Stimulated activated memory B cell treated with anti-CD40 and anti-IgM and Interleukin-4, amounts not matched to agents 10 μg/mL and 1 μg/mL and 100 μg/mL, for 72 hours (primary cell): Measurements from ENCODE around the gene PRSS16.
"Not testable (repeated sequence)": the region's sequence is repeated elsewhere in the genome, so short reads cannot be mapped to it uniquely, and the experiment has no call there.

Experiments
- ATAC-seq: fragments of 150-1000 bp; cut with Tn5 transposase; 2 replicates; pipeline ENCODE4 v1.10.0; 2021
- H3K27ac Mint-ChIP-seq: one replicate; pipeline ENCODE4 v1.8.0; 2022; ENCODE audit warnings: mild to moderate bottlenecking, mixed read lengths
- H3K27me3 Mint-ChIP-seq: one replicate; pipeline ENCODE4 v1.8.0; 2022; ENCODE audit warnings: mixed read lengths
- H3K36me3 Mint-ChIP-seq: one replicate; pipeline ENCODE4 v1.8.0; 2022; ENCODE audit warnings: mixed read lengths
- H3K4me1 Mint-ChIP-seq: one replicate; pipeline ENCODE4 v1.8.0; 2022; ENCODE audit warnings: mixed read lengths
- H3K4me3 Mint-ChIP-seq: one replicate; pipeline ENCODE4 v1.8.0; 2022; ENCODE audit warnings: mild to moderate bottlenecking, moderate library complexity, mixed read lengths
- H3K9me3 Mint-ChIP-seq: one replicate; pipeline ENCODE4 v1.8.0; 2022; ENCODE audit warnings: mixed read lengths

Gene PRSS16

GRCh38 chr6:27247133-27247836, at the start of gene PRSS16:
Gene PRSS16 (plus strand): TSS chr6:27247701. CDS start chr6:27247738, 37 bp downstream.
- no peaks in the 10 kb centered on the region for H3K36me3 Mint-ChIP-seq
- H3K4me3 Mint-ChIP-seq, result no peak within 1 kb of the TSS
- no peak within 1 kb of the TSS for H3K27ac Mint-ChIP-seq
- peaks cover 29% of the 10 kb centered on the region for H3K27me3 Mint-ChIP-seq
- peaks cover 7% of the 10 kb centered on the region for H3K4me1 Mint-ChIP-seq
- ATAC-seq, result no peak
- H3K9me3 Mint-ChIP-seq, result no peaks in the 10 kb centered on the region

GRCh38 chr6:27205375-27206278, 41.9 kb upstream of the PRSS16 start:
- ATAC-seq, result no peak

GRCh38 chr6:27206806-27207205, 40.7 kb upstream of the PRSS16 start:
- no peaks in the 10 kb centered on the region for H3K4me1 Mint-ChIP-seq
- no peaks in the 10 kb centered on the region for H3K9me3 Mint-ChIP-seq
- peaks cover 65% of the 10 kb centered on the region for H3K27me3 Mint-ChIP-seq
- H3K27ac Mint-ChIP-seq, result no peak overlapping the region
- no peak overlapping the region for H3K4me3 Mint-ChIP-seq
- H3K36me3 Mint-ChIP-seq, result no peaks in the 10 kb centered on the region
- ATAC-seq, result no peak

More at GRCh38 chr6:27205375-27206278, 41.9 kb upstream of the PRSS16 start:
- Mint-ChIP-seq H3K4me1 (no peaks in the 10 kb centered on the region), H3K4me3 (no peak overlapping the region), H3K36me3 (no peaks in the 10 kb centered on the region), H3K9me3 (no peaks in the 10 kb centered on the region), H3K27ac (no peak overlapping the region), H3K27me3 (peaks cover 59% of the 10 kb centered on the region)

GRCh38 chr6:27208042-27208441, 39.5 kb upstream of the PRSS16 start:
- no peaks in the 10 kb centered on the region for H3K4me1 Mint-ChIP-seq
- H3K27me3 Mint-ChIP-seq, result peaks cover 72% of the 10 kb centered on the region
- H3K27ac Mint-ChIP-seq, result no peak overlapping the region
- no peaks in the 10 kb centered on the region for H3K36me3 Mint-ChIP-seq
- ATAC-seq, result no peak
- no peak overlapping the region for H3K4me3 Mint-ChIP-seq
- no peaks in the 10 kb centered on the region for H3K9me3 Mint-ChIP-seq

- no peak for ATAC-seq
- H3K4me1 Mint-ChIP-seq, result no peaks in the 10 kb centered on the region
- no peak overlapping the region for H3K27ac Mint-ChIP-seq
- no peaks in the 10 kb centered on the region for H3K36me3 Mint-ChIP-seq
- H3K27me3 Mint-ChIP-seq, result peaks cover 80% of the 10 kb centered on the region
- H3K9me3 Mint-ChIP-seq, result no peaks in the 10 kb centered on the region
- no peak overlapping the region for H3K4me3 Mint-ChIP-seq
These were observed 38.3 kb upstream of the PRSS16 start for GRCh38 chr6:27209196-27209595.

- no peaks in the 10 kb centered on the region for H3K4me1 Mint-ChIP-seq
- peaks cover 80% of the 10 kb centered on the region for H3K27me3 Mint-ChIP-seq
- no peak overlapping the region for H3K27ac Mint-ChIP-seq
- H3K4me3 Mint-ChIP-seq, result no peak overlapping the region
- no peaks in the 10 kb centered on the region for H3K36me3 Mint-ChIP-seq
- ATAC-seq, result no peak
- no peaks in the 10 kb centered on the region for H3K9me3 Mint-ChIP-seq
These were observed 37.7 kb upstream of the PRSS16 start for GRCh38 chr6:27209659-27210269.

GRCh38 chr6:27213091-27213517, 34.4 kb upstream of the PRSS16 start:
- H3K36me3 Mint-ChIP-seq, H3K4me1 Mint-ChIP-seq, H3K27ac Mint-ChIP-seq, H3K4me3 Mint-ChIP-seq, ATAC-seq, H3K9me3 Mint-ChIP-seq: not testable (repeated sequence)
- H3K27me3 Mint-ChIP-seq, result peaks cover 52% of the 10 kb centered on the region

- Mint-ChIP-seq H3K4me1 (no peaks in the 10 kb centered on the region), H3K27me3 (peaks cover 47% of the 10 kb centered on the region), H3K9me3 (peaks cover 4% of the 10 kb centered on the region), H3K4me3 (no peak overlapping the region), H3K27ac (no peak overlapping the region), H3K36me3 (no peaks in the 10 kb centered on the region)
- ATAC-seq, result no peak
These were observed 33.9 kb upstream of the PRSS16 start for GRCh38 chr6:27213544-27214125.

- no peak for ATAC-seq
- H3K4me1 Mint-ChIP-seq, result no peaks in the 10 kb centered on the region
- H3K9me3 Mint-ChIP-seq, result peaks cover 4% of the 10 kb centered on the region
- peaks cover 42% of the 10 kb centered on the region for H3K27me3 Mint-ChIP-seq
- H3K36me3 Mint-ChIP-seq, result no peaks in the 10 kb centered on the region
- no peak overlapping the region for H3K4me3 Mint-ChIP-seq
- no peak overlapping the region for H3K27ac Mint-ChIP-seq
These were observed 33.3 kb upstream of the PRSS16 start for GRCh38 chr6:27214126-27214601.

- H3K27ac Mint-ChIP-seq, result no peak overlapping the region
- no peaks in the 10 kb centered on the region for H3K4me1 Mint-ChIP-seq
- H3K9me3 Mint-ChIP-seq, result peaks cover 4% of the 10 kb centered on the region
- H3K36me3 Mint-ChIP-seq, result no peaks in the 10 kb centered on the region
- no peak overlapping the region for H3K4me3 Mint-ChIP-seq
- ATAC-seq, result no peak
- H3K27me3 Mint-ChIP-seq, result peaks cover 45% of the 10 kb centered on the region
These were observed 30.6 kb upstream of the PRSS16 start for GRCh38 chr6:27216874-27217273.

GRCh38 chr6:27222971-27223370, 24.5 kb upstream of the PRSS16 start:
- H3K4me1 Mint-ChIP-seq, H3K9me3 Mint-ChIP-seq, H3K27ac Mint-ChIP-seq, H3K36me3 Mint-ChIP-seq, H3K4me3 Mint-ChIP-seq, ATAC-seq: not testable (repeated sequence)
- peaks cover 72% of the 10 kb centered on the region for H3K27me3 Mint-ChIP-seq

GRCh38 chr6:27224729-27225128, 22.8 kb upstream of the PRSS16 start:
- Mint-ChIP-seq H3K4me1 (no peaks in the 10 kb centered on the region), H3K9me3 (no peaks in the 10 kb centered on the region), H3K4me3 (no peak overlapping the region), H3K27me3 (peaks cover 74% of the 10 kb centered on the region), H3K36me3 (no peaks in the 10 kb centered on the region), H3K27ac (no peak overlapping the region)
- ATAC-seq, result no peak

- Mint-ChIP-seq H3K27me3 (peaks cover 69% of the 10 kb centered on the region), H3K27ac (no peak overlapping the region), H3K36me3 (no peaks in the 10 kb centered on the region), H3K4me3 (no peak overlapping the region), H3K4me1 (no peaks in the 10 kb centered on the region), H3K9me3 (no peaks in the 10 kb centered on the region)
- no peak for ATAC-seq
These were observed 18.5 kb upstream of the PRSS16 start for GRCh38 chr6:27228963-27229477.

GRCh38 chr6:27230758-27231111, 16.8 kb upstream of the PRSS16 start:
- Mint-ChIP-seq H3K4me1 (no peaks in the 10 kb centered on the region), H3K27me3 (peaks cover 74% of the 10 kb centered on the region), H3K27ac (no peak overlapping the region), H3K4me3 (no peak overlapping the region), H3K36me3 (no peaks in the 10 kb centered on the region), H3K9me3 (no peaks in the 10 kb centered on the region)
- ATAC-seq, result no peak

- Mint-ChIP-seq H3K9me3 (no peaks in the 10 kb centered on the region), H3K36me3 (no peaks in the 10 kb centered on the region), H3K27me3 (peaks cover 87% of the 10 kb centered on the region), H3K4me3 (no peak overlapping the region), H3K27ac (no peak overlapping the region), H3K4me1 (no peaks in the 10 kb centered on the region)
- ATAC-seq, result no peak
These were observed 12.9 kb upstream of the PRSS16 start for GRCh38 chr6:27234576-27234975.
